Left ventricle myocardium inferior (tissue), 1 donor: Measurements from ENCODE around the gene HES2. TPM values are rescaled to one million over a fixed set of nuclear protein-coding genes. Genes with fewer than 3 reads are reported as not detected.
"Not testable (repeated sequence)": the region's sequence is repeated elsewhere in the genome, so short reads cannot be mapped to it uniquely, and the experiment has no call there.

Experiments
- DNase-seq: peaks from one replicate; pipeline ENCODE4 v3.0.0-alpha.2; 2020
- H3K27ac ChIP-seq: fragments of 200-600 bp; replicated peaks from 2 replicates; pipeline ENCODE4 v1.8.0; 2021
- H3K27me3 ChIP-seq: fragments of 200-600 bp; 2 replicates; pipeline ENCODE4 v1.8.0; 2021; ENCODE audit warnings: low read depth
- H3K36me3 ChIP-seq: fragments of 200-600 bp; 2 replicates; pipeline ENCODE4 v1.8.0; 2021
- H3K4me1 ChIP-seq: fragments of 200-600 bp; 2 replicates; pipeline ENCODE4 v1.8.0; 2021
- H3K4me3 ChIP-seq: fragments of 200-600 bp; 2 replicates; pipeline ENCODE4 v1.8.0; 2021; ENCODE audit warnings: mild to moderate bottlenecking, moderate library complexity
- H3K9me3 ChIP-seq: fragments of 200-600 bp; replicated peaks from 2 replicates; pipeline ENCODE4 v1.8.0; 2021
- intact Hi-C: fragments of 100-400 bp; cut with micrococcal nuclease; formaldehyde crosslinking; loops from one replicate; pipeline ENCODE4 v1.11.0; 2022
- total RNA-seq: library from RNA; stranded (reverse); fragmentation: NEBNext Ultra II Directional; extraction: Animal tissue kit (Norgen Biotek cat#: 25700); gene quantifications from one replicate; pipeline ENCODE4 v1.2.1, GENCODE V29; 2021
- TF ChIP-seq, protein P1 (sequence below): fragments of 200-600 bp; IDR thresholded peaks from 2 replicates; pipeline ENCODE4 v1.8.0; 2021; ENCODE audit warnings: antibody characterized with exemption, mild to moderate bottlenecking, borderline replicate concordance
- donor health status: DM: no; HTN: yes; CAD: no; lungs with severe emphysema.

The HES2 gene
- total RNA-seq, 1 donor from 2014 or later = not detected

DNA sequence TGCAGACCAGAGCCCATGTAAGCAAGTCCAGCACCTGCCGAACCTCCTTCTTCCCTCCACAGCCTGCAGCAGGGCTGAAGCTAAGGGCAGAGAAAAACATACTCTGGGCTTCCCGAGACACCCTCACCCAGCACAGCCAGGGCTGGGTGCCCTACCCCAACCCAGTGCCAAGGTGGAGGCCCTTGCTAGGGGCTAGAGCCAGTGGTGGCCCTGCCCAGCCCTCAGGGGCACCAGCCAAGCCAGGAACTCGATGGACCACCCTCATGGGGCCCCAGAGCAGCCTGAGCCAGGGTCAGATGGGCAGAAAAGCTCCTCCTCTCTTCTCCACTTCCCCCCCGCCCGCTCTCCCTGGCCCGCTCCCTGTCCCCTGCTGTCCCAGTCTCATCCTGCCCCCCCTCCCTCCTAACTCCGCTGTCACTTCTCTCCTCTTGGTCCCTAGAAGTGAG lies 30.3 kb upstream of the HES2 start:
- Histone ChIP-seq H3K4me1 (peaks cover 30% of the 10 kb centered on the region), H3K27me3 (peaks cover 98% of the 10 kb centered on the region)
- intact Hi-C loops = no loop called here

DNA sequence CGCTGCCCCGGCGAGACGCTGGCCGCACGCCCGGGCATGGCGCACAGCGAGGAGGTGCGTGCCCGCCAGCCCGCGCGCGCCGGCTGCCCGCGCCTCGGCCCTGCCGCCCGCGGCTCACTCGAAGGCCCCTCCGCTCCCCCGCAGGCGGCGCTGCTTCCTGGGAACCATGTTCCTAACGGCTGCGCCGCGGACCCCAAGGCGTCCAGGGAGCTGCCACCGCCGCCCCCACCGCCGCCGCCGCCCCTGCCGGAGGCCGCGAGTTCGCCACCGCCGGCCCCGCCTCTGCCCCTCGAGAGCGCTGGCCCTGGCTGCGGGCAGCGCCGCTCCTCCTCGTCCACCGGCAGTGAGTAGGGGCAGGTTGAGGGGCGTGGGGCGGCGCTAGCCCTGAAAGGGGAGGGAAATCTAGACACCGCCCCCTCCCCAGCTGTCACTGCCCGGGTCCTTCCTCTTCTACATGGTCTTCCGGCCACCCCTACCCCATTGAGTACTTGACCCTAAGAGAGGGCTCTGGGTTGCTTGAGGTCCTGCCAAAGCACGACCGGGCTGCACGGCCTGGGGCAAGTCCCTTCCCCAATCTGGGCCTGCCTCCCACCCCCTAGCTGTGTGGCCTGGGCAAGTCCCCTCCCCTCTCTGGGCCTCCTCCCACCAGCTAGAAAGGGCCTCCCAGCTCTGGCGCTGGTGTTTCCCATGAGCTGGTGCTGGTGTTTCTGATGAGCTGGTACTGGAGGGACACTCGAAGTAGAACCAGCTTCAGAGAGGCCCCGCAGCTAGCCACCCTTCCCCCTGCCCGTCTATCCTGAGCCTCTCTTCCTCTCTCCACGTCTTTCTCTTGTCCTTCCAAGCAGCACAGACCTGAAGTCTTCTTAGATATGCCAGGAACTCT lies 29.3 kb upstream of the HES2 start:
- Histone ChIP-seq H3K4me3 (peak overlapping the region; percentile 35), H3K27me3 (peaks cover 98% of the 10 kb centered on the region), H3K9me3 (no peaks in the 10 kb centered on the region)

More for the DNA sequence above, 30.3 kb upstream of the HES2 start:
- no peak for DNase-seq
- H3K27ac ChIP-seq = no peak overlapping the region
- H3K9me3 ChIP-seq = no peaks in the 10 kb centered on the region
- no peaks in the 10 kb centered on the region for H3K36me3 ChIP-seq
- TF ChIP-seq, protein P1, sequence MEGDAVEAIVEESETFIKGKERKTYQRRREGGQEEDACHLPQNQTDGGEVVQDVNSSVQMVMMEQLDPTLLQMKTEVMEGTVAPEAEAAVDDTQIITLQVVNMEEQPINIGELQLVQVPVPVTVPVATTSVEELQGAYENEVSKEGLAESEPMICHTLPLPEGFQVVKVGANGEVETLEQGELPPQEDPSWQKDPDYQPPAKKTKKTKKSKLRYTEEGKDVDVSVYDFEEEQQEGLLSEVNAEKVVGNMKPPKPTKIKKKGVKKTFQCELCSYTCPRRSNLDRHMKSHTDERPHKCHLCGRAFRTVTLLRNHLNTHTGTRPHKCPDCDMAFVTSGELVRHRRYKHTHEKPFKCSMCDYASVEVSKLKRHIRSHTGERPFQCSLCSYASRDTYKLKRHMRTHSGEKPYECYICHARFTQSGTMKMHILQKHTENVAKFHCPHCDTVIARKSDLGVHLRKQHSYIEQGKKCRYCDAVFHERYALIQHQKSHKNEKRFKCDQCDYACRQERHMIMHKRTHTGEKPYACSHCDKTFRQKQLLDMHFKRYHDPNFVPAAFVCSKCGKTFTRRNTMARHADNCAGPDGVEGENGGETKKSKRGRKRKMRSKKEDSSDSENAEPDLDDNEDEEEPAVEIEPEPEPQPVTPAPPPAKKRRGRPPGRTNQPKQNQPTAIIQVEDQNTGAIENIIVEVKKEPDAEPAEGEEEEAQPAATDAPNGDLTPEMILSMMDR = no peak
- no peak overlapping the region for H3K4me3 ChIP-seq

GRCh38 chr1:6447818-6448748 lies 28.4 kb upstream of the HES2 start:
- TF ChIP-seq, protein P1 = no peak
- DNase-seq = no peak
- intact Hi-C loops = no loop called here
- H3K4me3 ChIP-seq = peak overlapping the region; percentile 35
- H3K27me3 ChIP-seq = peaks cover 98% of the 10 kb centered on the region
- peaks cover 17% of the 10 kb centered on the region for H3K4me1 ChIP-seq
- H3K36me3 ChIP-seq = no peaks in the 10 kb centered on the region
- H3K27ac ChIP-seq = no peak overlapping the region
- no peaks in the 10 kb centered on the region for H3K9me3 ChIP-seq

More for the DNA sequence above, 29.3 kb upstream of the HES2 start:
- TF ChIP-seq, protein P1 = peak; percentile 19
- no peaks in the 10 kb centered on the region for H3K36me3 ChIP-seq
- H3K4me1 ChIP-seq = peaks cover 20% of the 10 kb centered on the region
- no peak for DNase-seq
- intact Hi-C loops = no loop called here
- H3K27ac ChIP-seq = no peak overlapping the region

- Histone ChIP-seq H3K27me3 (peaks cover 96% of the 10 kb centered on the region), H3K9me3 (no peaks in the 10 kb centered on the region), H3K36me3 (no peaks in the 10 kb centered on the region), H3K4me1 (peaks cover 17% of the 10 kb centered on the region), H3K27ac (no peak overlapping the region), H3K4me3 (peak overlapping the region; percentile 35)
- intact Hi-C loops = no loop called here
- no peak for DNase-seq
- TF ChIP-seq, protein P1 = no peak
Measured at GRCh38 chr1:6447016-6447817, 27.5 kb upstream of the HES2 start.

DNA sequence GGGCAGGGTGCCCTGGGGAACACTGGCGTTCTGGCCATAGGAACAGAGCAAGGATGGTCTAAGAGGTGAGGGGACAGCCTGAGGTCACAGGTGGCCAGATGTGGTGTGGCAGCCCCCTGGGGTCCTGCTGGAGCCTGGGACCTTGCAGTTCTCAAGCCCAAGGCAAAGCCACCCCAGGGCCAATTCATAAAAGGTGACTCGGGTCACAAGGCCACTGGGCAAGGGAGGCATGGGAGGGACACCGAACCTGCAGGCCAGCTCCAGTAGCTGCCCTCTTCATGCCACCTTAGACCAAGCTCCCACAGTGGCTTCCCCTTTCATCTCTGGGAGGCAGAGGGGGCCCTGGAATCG lies 26.9 kb upstream of the HES2 start:
- H3K9me3 ChIP-seq = no peaks in the 10 kb centered on the region
- H3K4me3 ChIP-seq = no peak overlapping the region
- intact Hi-C loops = no loop called here
- peaks cover 96% of the 10 kb centered on the region for H3K27me3 ChIP-seq
- no peaks in the 10 kb centered on the region for H3K36me3 ChIP-seq
- peaks cover 17% of the 10 kb centered on the region for H3K4me1 ChIP-seq
- DNase-seq = no peak
- TF ChIP-seq, protein P1 = no peak
- H3K27ac ChIP-seq = no peak overlapping the region

GRCh38 chr1:6445929-6446328 lies 26.2 kb upstream of the HES2 start:
- intact Hi-C loops, H3K9me3 ChIP-seq, H3K36me3 ChIP-seq, H3K27ac ChIP-seq, H3K4me3 ChIP-seq, DNase-seq: not testable (repeated sequence)
- H3K27me3 ChIP-seq = peaks cover 96% of the 10 kb centered on the region
- peaks cover 17% of the 10 kb centered on the region for H3K4me1 ChIP-seq
